HG03378 (cell line): ENCODE results near the gene ZNF77.
"Not testable (repeated sequence)": the region's sequence is repeated elsewhere in the genome, so short reads cannot be mapped to it uniquely, and the experiment has no call there.

ENCODE experiments used
- ATAC-seq: cut with Tn5 transposase; IDR thresholded peaks from one replicate; pipeline ENCODE4 v1.9.1; 2021; ENCODE audit warnings: mild to moderate bottlenecking, moderate library complexity; ENCODE audit not compliant: unreplicated experiment

The ZNF77 gene

GRCh38 chr19:2923510-2923909 is 21.3 kb downstream of the ZNF77 start:
- ATAC-seq, result no peak

GRCh38 chr19:2922987-2923386 is 21.8 kb downstream of the ZNF77 start:
- ATAC-seq, result no peak

- ATAC-seq, result no peak
Observed at GRCh38 chr19:2917275-2918184, 27.2 kb downstream of the ZNF77 start.

GRCh38 chr19:2912306-2912705 is 32.5 kb downstream of the ZNF77 start:
- ATAC-seq, result no peak

GRCh38 chr19:2906631-2907195 is 38.1 kb downstream of the ZNF77 start:
- ATAC-seq, result no peak

- no peak for ATAC-seq
Observed at GRCh38 chr19:2905918-2906519, 38.8 kb downstream of the ZNF77 start.

- not testable (repeated sequence) for ATAC-seq
Observed at GRCh38 chr19:2903326-2903725, 41.4 kb downstream of the ZNF77 start.

GRCh38 chr19:2902590-2903218 is 42.1 kb downstream of the ZNF77 start:
- no peak for ATAC-seq

GRCh38 chr19:2900296-2901252 is 44.2 kb downstream of the ZNF77 start, which contains the start of gene ZNF57:
TSS of gene ZNF57 (plus strand) at chr19:2900928. CDS start at chr19:2901046, 118 bp downstream.
- peak; percentile 87 for ATAC-seq

GRCh38 chr19:2896694-2897093 is 48.1 kb downstream of the ZNF77 start:
- ATAC-seq, result no peak

GRCh38 chr19:2890531-2890930 is 54.2 kb downstream of the ZNF77 start:
- ATAC-seq, result not testable (repeated sequence)

GRCh38 chr19:2888731-2889224 is 56.0 kb downstream of the ZNF77 start:
- ATAC-seq, result no peak

- no peak for ATAC-seq
Observed at GRCh38 chr19:2887391-2887914, 57.3 kb downstream of the ZNF77 start.

- ATAC-seq, result no peak
Observed at GRCh38 chr19:2885736-2886135, 59.0 kb downstream of the ZNF77 start.

- no peak for ATAC-seq
Observed at GRCh38 chr19:2883686-2884439, 60.9 kb downstream of the ZNF77 start.
